ENCODE results near the gene CUL7.

GRCh38 chr6:43058531-43058930 lies 4.9 kb upstream of the CUL7 start:
- TF ChIP-seq, protein P1, sequence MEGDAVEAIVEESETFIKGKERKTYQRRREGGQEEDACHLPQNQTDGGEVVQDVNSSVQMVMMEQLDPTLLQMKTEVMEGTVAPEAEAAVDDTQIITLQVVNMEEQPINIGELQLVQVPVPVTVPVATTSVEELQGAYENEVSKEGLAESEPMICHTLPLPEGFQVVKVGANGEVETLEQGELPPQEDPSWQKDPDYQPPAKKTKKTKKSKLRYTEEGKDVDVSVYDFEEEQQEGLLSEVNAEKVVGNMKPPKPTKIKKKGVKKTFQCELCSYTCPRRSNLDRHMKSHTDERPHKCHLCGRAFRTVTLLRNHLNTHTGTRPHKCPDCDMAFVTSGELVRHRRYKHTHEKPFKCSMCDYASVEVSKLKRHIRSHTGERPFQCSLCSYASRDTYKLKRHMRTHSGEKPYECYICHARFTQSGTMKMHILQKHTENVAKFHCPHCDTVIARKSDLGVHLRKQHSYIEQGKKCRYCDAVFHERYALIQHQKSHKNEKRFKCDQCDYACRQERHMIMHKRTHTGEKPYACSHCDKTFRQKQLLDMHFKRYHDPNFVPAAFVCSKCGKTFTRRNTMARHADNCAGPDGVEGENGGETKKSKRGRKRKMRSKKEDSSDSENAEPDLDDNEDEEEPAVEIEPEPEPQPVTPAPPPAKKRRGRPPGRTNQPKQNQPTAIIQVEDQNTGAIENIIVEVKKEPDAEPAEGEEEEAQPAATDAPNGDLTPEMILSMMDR (IDR thresholded peaks at IDR 0.05) = no peak
- TF ChIP-seq EP300 (IDR thresholded peaks at IDR 0.05) = no peak
